ENCODE measurements around the gene ADGRF5. TPM values are rescaled to one million over a fixed set of nuclear protein-coding genes. Genes with fewer than 3 reads are reported as not detected.

Gene ADGRF5
- total RNA-seq, 1 donor from 2014 or later: 0.13 TPM

- no peak for DNase-seq (ENCODE audit: low read depth)
Measured at GRCh38 chr6:46937642-46938041, 15.9 kb upstream of the ADGRF5 start.

GRCh38 chr6:46935687-46936086 is 13.9 kb upstream of the ADGRF5 start:
- DNase-seq (ENCODE audit: low read depth): no peak

More at GRCh38 chr6:46937642-46938041, 15.9 kb upstream of the ADGRF5 start:
- no peaks in the 10 kb centered on the region for H3K36me3 ChIP-seq (ENCODE audit: control insufficient read depth, insufficient read depth, low read length)
- TF ChIP-seq CTCF (IDR thresholded peaks at IDR 0.05; ENCODE audit: insufficient read depth, low read length, poor library complexity, severe bottlenecking): no peak
- no peak overlapping the region for H3K4me3 ChIP-seq (ENCODE audit: low read depth, low read length)
- H3K27me3 ChIP-seq (ENCODE audit: control insufficient read depth, insufficient read depth, low read length): no peaks in the 10 kb centered on the region

GRCh38 chr6:46933751-46934150 is 12.0 kb upstream of the ADGRF5 start:
- Histone ChIP-seq H3K27me3 (ENCODE audit: control insufficient read depth, insufficient read depth, low read length) (no peaks in the 10 kb centered on the region), H3K36me3 (ENCODE audit: control insufficient read depth, insufficient read depth, low read length) (no peaks in the 10 kb centered on the region), H3K4me3 (ENCODE audit: low read depth, low read length) (no peak overlapping the region)
- DNase-seq (ENCODE audit: low read depth): no peak
- TF ChIP-seq CTCF (IDR thresholded peaks at IDR 0.05; ENCODE audit: insufficient read depth, low read length, poor library complexity, severe bottlenecking): no peak

More at GRCh38 chr6:46935687-46936086, 13.9 kb upstream of the ADGRF5 start:
- no peaks in the 10 kb centered on the region for H3K36me3 ChIP-seq (ENCODE audit: control insufficient read depth, insufficient read depth, low read length)
- TF ChIP-seq CTCF (IDR thresholded peaks at IDR 0.05; ENCODE audit: insufficient read depth, low read length, poor library complexity, severe bottlenecking): no peak
- no peaks in the 10 kb centered on the region for H3K27me3 ChIP-seq (ENCODE audit: control insufficient read depth, insufficient read depth, low read length)
- no peak overlapping the region for H3K4me3 ChIP-seq (ENCODE audit: low read depth, low read length)

GRCh38 chr6:46932526-46933319 is 11.0 kb upstream of the ADGRF5 start:
- Histone ChIP-seq H3K4me3 (ENCODE audit: low read depth, low read length) (no peak overlapping the region), H3K27me3 (ENCODE audit: control insufficient read depth, insufficient read depth, low read length) (no peaks in the 10 kb centered on the region), H3K36me3 (ENCODE audit: control insufficient read depth, insufficient read depth, low read length) (no peaks in the 10 kb centered on the region)
- peak; percentile 42 for DNase-seq (ENCODE audit: low read depth)
- TF ChIP-seq CTCF (IDR thresholded peaks at IDR 0.05; ENCODE audit: insufficient read depth, low read length, poor library complexity, severe bottlenecking): no peak

- DNase-seq (ENCODE audit: low read depth): no peak
- Histone ChIP-seq H3K27me3 (ENCODE audit: control insufficient read depth, insufficient read depth, low read length) (no peaks in the 10 kb centered on the region), H3K36me3 (ENCODE audit: control insufficient read depth, insufficient read depth, low read length) (no peaks in the 10 kb centered on the region), H3K4me3 (ENCODE audit: low read depth, low read length) (no peak overlapping the region)
- TF ChIP-seq CTCF (IDR thresholded peaks at IDR 0.05; ENCODE audit: insufficient read depth, low read length, poor library complexity, severe bottlenecking): no peak
Measured at GRCh38 chr6:46931416-46931815, 9.7 kb upstream of the ADGRF5 start.

GRCh38 chr6:46930331-46930730 is 8.6 kb upstream of the ADGRF5 start:
- no peak overlapping the region for H3K4me3 ChIP-seq (ENCODE audit: low read depth, low read length)
- H3K27me3 ChIP-seq (ENCODE audit: control insufficient read depth, insufficient read depth, low read length): no peaks in the 10 kb centered on the region
- DNase-seq (ENCODE audit: low read depth): no peak
- H3K36me3 ChIP-seq (ENCODE audit: control insufficient read depth, insufficient read depth, low read length): no peaks in the 10 kb centered on the region
- no peak for TF ChIP-seq CTCF (IDR thresholded peaks at IDR 0.05; ENCODE audit: insufficient read depth, low read length, poor library complexity, severe bottlenecking)

Measured in kidney epithelial cell (primary cell).